ENCODE data around the gene TMEM53.
"Not testable (repeated sequence)": the region's sequence is repeated elsewhere in the genome, so short reads cannot be mapped to it uniquely, and the experiment has no call there.

The TMEM53 gene

DNA sequence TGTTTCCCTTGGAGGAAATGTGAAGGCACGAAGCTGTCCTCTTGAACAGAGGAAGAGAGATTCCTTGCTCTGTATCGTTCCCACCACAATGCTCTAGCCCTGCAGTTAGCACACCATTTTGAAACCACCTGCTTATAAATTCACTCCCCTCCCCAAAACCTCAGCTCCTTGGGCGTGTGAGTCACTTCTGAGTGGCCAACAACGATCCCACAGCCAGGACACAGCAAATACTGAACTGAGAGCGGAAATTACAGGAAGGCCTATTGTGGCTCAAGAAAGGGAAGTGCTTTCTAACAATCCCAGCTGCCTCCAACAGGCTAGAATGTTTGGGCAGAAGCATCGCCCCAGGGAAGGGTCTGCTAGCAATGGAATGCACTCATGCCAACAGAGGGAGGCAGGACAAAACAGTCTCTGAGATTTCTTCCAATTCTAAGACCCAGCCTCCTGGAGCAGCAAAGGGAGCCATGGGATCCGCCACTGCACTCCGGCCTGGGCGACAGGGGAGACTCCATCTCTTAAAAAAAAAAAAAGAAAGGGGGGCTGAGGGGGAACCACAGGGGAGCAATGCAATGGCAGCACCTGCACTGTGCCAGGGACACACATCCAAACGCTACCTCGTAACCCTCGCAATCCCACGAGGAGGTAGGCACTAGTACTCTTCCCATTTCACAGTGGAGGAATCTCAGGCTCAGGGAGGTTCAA lies 1.9 kb downstream of the TMEM53 start:
- DNase-seq = no peak

GRCh38 chr1:44670751-44671640 lies 3.3 kb downstream of the TMEM53 start:
- DNase-seq = no peak

DNA sequence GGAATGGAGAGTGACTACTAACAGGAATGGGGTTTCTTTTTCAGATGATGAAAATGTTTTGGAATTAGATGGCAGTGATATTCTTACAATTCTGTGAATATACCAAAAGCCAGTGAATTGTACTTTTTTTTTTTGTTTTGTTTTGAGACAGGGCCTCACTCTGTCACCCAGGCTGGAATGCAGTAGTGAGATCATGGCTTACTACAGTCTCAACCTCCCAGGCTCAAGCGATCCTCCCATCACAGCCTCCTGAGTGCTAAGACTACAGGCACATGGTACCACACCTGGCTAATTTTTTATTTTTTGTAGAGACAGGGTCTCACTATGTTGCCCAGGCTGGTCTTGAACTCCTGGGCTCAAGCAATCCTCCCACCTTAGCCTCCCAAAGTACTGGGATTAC lies 7.6 kb downstream of the TMEM53 start:
- not testable (repeated sequence) for DNase-seq

DNA sequence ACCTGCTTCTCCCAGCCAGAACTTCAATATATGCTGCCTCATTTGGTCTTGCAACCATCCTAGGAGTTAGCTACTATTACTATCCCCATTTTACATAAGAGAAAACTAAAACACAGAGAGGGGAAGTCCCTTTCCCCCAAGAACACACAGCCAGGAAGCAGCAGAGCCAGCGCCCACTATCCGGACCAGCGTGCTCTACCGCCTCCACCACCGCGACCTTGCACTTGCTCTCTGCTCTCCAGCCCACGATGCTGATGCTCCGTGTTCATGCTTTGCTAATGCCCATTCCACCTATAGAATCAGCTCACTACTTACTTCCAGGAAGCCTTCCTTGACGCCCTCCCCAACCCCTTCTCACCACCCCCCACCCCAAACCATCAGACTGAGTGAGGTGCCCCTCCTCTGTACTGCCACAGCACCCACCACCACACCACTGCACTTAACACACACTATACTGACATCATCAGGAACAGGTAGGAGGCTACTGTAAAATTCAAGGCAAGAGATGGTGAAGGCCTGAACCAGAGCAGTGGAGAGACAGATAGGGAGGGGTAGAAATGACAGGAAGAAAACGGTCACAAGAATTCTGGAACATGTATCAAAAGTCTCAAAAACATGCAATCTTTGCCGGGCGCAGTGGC lies 9.4 kb downstream of the TMEM53 start:
- DNase-seq = no peak

DNA sequence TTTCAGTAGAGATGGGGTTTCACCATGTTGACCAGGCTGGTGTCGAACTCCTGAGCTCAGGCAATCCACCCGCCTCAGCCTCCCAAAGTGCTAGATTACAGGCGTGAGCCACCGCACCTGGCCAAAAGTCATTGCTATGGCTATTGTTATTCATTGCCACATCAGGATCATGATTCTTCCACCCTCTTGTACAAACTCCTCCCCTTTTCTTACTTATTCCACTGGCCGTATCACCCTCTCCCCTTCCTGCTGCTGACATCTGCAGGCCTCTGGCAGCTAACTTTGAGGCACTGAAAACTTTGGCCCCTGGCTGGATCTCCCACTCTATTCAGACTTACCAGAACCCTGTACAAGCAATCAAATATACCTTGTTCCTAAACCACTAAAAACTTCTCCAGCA lies 10.9 kb downstream of the TMEM53 start:
- no peak for DNase-seq

DNA sequence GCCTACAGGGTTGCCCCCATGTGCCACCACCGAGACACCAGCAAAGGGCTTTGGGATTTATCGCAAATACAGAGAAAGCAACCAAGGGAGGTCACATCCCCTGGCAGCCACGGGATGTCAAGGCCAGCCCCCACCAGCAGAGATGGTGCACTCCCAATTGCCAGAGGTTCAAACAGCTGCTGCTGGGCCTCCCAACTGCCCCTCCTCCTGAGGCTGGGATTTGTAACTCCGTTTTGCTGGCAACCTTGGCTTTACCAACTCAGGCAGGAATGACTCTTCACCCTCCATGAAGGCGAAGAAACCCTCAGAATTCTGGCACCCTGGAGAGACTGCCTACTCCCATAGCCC lies 11.6 kb downstream of the TMEM53 start:
- no peak for DNase-seq

GRCh38 chr1:44661781-44662682 lies 12.2 kb downstream of the TMEM53 start:
- DNase-seq = no peak

GRCh38 chr1:44660176-44660575 lies 14.1 kb downstream of the TMEM53 start:
- DNase-seq = no peak

GRCh38 chr1:44659566-44659965 lies 14.7 kb downstream of the TMEM53 start:
- DNase-seq = no peak

DNA sequence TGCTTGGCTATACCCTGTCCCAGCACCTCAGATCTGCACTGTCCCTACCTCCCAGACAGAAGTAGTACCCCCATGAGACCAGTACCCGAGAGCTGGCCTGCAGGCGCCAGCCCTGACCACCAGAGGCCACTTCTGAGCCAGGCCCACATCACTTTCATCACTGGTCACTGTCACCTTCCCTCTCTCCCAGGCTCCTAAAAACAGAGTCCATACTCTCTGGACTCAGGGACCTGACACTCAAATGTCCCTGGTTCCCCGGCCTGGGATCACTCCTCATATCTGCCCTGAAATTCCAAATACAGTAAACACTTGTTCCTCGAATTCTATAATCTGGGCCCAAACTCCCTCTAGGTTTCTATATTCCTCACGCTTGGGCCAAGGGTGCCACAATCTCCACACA lies 18.7 kb downstream of the TMEM53 start:
- no peak for DNase-seq

GRCh38 chr1:44654621-44655187 lies 19.6 kb downstream of the TMEM53 start:
- DNase-seq = no peak

DNA sequence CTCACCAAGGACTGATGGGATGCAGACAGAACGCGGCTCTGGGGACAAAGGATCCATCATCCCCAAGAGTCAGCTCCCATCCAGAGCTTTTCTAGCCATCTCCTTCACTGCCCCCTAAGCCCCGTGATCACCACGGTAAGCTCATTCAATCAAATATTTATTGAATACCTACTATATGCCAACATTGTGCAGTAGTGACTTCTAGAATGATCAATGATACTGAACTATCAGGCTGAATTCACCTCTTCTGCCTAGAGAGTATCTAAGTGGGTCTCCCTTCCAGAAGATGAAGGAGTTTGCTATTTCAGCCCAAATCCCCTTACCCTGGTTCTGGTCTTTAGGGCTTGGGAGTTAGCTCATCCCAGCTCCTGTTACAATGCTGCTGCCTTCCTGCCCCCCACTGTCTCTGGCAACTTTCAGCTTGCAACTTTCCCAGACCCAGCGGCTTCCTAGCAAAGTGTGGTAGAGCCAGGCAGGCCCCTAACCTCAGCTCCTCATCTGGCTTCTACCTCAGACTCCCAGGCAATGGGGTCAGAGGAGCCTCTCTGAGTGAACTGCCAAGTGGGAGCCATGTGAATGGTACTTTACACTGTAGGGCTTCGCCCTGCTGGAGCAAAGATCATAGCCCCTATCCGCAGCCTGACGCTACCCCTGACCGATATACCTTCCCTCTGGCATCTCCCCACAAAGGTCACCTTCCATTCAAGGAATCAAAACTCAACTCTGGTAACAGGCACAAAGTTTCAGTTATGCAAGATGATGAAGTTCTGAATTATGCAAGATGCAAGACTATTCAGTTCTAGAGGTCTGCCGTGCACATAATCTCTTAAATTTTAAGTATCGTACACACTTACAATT lies 20.9 kb downstream of the TMEM53 start:
- no peak for DNase-seq

GRCh38 chr1:44652445-44653106 lies 21.7 kb downstream of the TMEM53 start:
- DNase-seq = peak; percentile 72

DNA sequence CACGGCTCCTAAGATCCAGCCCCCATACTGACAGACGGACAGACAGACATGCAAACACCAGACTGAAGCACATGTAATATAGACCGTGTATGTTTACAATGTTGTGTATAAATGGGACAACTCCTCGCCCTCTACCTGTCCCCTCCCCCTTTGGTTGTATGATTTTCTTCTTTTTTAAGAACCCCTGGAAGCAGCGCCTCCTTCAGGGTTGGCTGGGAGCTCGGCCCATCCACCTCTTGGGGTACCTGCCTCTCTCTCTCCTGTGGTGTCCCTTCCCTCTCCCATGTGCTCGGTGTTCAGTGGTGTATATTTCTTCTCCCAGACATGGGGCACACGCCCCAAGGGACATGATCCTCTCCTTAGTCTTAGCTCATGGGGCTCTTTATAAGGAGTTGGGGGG lies 23.2 kb downstream of the TMEM53 start:
- DNase-seq = no peak

GRCh38 chr1:44650159-44650831 lies 24.0 kb downstream of the TMEM53 start:
- no peak for DNase-seq

GRCh38 chr1:44649788-44650158 lies 24.5 kb downstream of the TMEM53 start:
- no peak for DNase-seq

DNA sequence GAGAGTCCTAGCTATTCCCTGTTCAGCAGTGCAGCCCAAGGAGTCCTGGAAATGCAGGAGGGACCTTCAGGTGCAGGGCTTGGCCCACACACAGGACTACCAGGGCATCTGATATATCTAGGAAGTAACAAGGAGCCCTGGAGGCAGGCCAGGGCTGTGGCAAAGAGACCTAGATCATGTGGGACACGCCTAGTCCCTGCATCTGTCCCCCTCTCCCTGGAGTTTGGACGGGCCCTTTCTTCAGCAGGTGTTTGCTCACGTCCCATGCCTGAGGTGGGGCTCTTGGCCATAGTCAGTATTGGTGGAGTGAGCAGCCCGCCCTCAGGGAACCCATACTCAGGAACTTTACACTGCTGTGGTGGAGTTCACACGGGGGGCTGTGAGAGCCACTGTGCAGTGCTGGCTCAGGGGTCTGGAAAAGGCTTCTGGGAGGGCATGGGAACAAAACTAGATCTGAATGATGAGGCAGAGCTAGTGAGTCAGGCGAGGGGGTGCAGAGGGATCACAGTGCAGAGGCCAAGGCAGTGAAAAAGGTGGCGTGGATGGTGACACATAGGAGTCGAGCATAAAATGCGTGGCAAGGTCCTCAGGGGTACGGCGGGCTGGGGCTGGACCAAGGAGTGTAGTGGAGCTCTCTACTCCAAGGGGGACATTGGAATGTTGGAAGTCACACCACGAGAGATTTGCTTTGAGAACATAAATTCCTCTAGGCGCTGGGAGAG lies 25.6 kb downstream of the TMEM53 start:
- DNase-seq = no peak

DNA sequence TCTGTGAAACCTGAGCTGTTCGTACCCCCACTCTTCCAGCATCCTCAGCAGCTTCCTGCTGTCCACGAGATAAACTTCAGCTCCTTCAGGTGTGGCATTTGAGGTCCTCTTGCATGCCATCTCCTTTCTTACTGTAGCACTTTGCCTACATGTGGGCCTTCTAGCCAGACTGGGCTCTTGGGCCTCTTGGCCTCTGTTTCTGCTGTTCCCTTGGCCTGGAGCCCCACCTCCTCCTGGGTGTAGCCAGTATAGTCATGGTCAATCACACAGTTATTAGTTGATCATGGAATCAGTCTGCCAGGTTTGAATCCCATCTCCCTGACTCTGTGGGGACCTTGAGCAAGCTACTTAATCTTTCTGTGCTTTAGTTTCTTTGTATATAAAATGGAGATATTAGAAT lies 26.4 kb downstream of the TMEM53 start:
- DNase-seq = no peak

DNA sequence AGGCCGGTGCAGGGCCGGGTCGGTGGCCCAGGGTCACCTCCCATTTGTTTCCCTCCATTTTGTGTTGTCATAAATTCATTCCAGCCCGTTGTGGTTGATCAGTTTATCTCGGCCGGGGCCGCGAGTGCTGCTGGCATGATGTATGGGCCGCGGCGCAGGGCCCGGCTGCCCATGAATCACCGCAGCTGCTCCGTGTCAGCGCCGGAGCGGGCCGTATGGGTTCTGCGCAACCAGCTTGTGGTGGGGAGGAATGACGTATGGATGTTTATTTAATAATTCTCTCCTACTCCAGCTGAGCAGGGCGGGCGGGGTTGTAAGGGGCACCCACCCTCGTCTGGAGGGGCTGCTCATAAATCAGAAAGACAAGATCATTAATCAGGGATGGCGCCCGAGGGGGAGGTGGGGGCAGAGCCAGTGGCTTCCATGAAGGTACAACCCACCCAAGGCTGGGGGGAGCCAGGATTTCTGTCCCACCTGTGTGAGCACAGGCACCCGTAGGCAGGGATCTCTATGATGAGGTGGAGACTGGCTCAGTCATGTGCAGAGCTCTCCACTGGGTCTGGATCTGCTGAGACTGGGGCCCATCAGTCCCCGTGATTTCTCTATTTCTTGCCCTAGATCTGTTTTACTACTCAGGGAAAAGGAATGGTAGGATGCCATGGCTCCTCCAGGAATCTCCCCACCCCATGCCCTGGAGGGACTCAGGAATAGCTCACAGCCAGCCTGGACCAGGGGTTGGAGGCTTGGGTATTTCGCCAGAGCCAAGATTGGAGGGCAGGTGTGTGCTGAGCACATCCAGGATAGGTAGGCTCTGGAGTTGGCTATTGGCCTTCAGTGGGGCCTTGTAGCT lies 27.8 kb downstream of the TMEM53 start:
- no peak for DNase-seq

Measured in T-helper 9 cell (primary cell).